ENCODE results near the gene KCNIP3. TPM values are rescaled to one million over a fixed set of nuclear protein-coding genes. Genes with fewer than 3 reads are reported as not detected.
"Not testable (repeated sequence)": the region's sequence is repeated elsewhere in the genome, so short reads cannot be mapped to it uniquely, and the experiment has no call there.

Gene KCNIP3
- total RNA-seq, 1 donor from 2014 or later: 7.3 TPM

GRCh38 chr2:95354925-95355324 lies 57.8 kb downstream of the KCNIP3 start:
- H3K4me1 Mint-ChIP-seq (ENCODE audit: low read depth, unreplicated experiment): peaks cover 3% of the 10 kb centered on the region

GRCh38 chr2:95355486-95355885 lies 58.3 kb downstream of the KCNIP3 start:
- H3K27ac Mint-ChIP-seq (ENCODE audit: unreplicated experiment); DNase-seq; H3K4me3 Mint-ChIP-seq (ENCODE audit: unreplicated experiment); H3K4me1 Mint-ChIP-seq (ENCODE audit: low read depth, unreplicated experiment); H3K36me3 Mint-ChIP-seq (ENCODE audit: unreplicated experiment); H3K27me3 Mint-ChIP-seq (ENCODE audit: unreplicated experiment): not testable (repeated sequence)
- H3K9me3 Mint-ChIP-seq (ENCODE audit: unreplicated experiment): peaks cover 13% of the 10 kb centered on the region

More at GRCh38 chr2:95354925-95355324, 57.8 kb downstream of the KCNIP3 start:
- H3K9me3 Mint-ChIP-seq (ENCODE audit: unreplicated experiment): peaks cover 8% of the 10 kb centered on the region
- H3K27ac Mint-ChIP-seq (ENCODE audit: unreplicated experiment): no peak overlapping the region
- no peak overlapping the region for H3K4me3 Mint-ChIP-seq (ENCODE audit: unreplicated experiment)
- H3K36me3 Mint-ChIP-seq (ENCODE audit: unreplicated experiment): no peaks in the 10 kb centered on the region
- H3K27me3 Mint-ChIP-seq (ENCODE audit: unreplicated experiment): peaks cover 8% of the 10 kb centered on the region
- DNase-seq: no peak
- no peak for TF ChIP-seq CTCF (IDR thresholded peaks at IDR 0.05; ENCODE audit: partially characterized antibody, unreplicated experiment)

- Mint-ChIP-seq H3K27me3 (ENCODE audit: unreplicated experiment) (peaks cover 6% of the 10 kb centered on the region), H3K36me3 (ENCODE audit: unreplicated experiment) (peaks cover 7% of the 10 kb centered on the region), H3K27ac (ENCODE audit: unreplicated experiment) (no peak overlapping the region), H3K9me3 (ENCODE audit: unreplicated experiment) (peaks cover 19% of the 10 kb centered on the region), H3K4me3 (ENCODE audit: unreplicated experiment) (no peak overlapping the region), H3K4me1 (ENCODE audit: low read depth, unreplicated experiment) (no peaks in the 10 kb centered on the region)
- no peak for DNase-seq
- TF ChIP-seq CTCF (IDR thresholded peaks at IDR 0.05; ENCODE audit: partially characterized antibody, unreplicated experiment): no peak
Observed at GRCh38 chr2:95356821-95357700, 59.9 kb downstream of the KCNIP3 start.

- no peak for TF ChIP-seq CTCF (IDR thresholded peaks at IDR 0.05; ENCODE audit: partially characterized antibody, unreplicated experiment)
- Mint-ChIP-seq H3K36me3 (ENCODE audit: unreplicated experiment) (peaks cover 7% of the 10 kb centered on the region), H3K4me3 (ENCODE audit: unreplicated experiment) (no peak overlapping the region), H3K27ac (ENCODE audit: unreplicated experiment) (no peak overlapping the region), H3K27me3 (ENCODE audit: unreplicated experiment) (peaks cover 6% of the 10 kb centered on the region), H3K4me1 (ENCODE audit: low read depth, unreplicated experiment) (no peaks in the 10 kb centered on the region), H3K9me3 (ENCODE audit: unreplicated experiment) (peaks cover 19% of the 10 kb centered on the region)
- DNase-seq: no peak
Observed at GRCh38 chr2:95357717-95358280, 60.7 kb downstream of the KCNIP3 start.

- no peak for DNase-seq
- no peak for TF ChIP-seq CTCF (IDR thresholded peaks at IDR 0.05; ENCODE audit: partially characterized antibody, unreplicated experiment)
- Mint-ChIP-seq H3K4me1 (ENCODE audit: low read depth, unreplicated experiment) (peaks cover 1% of the 10 kb centered on the region), H3K4me3 (ENCODE audit: unreplicated experiment) (no peak overlapping the region), H3K36me3 (ENCODE audit: unreplicated experiment) (peaks cover 7% of the 10 kb centered on the region), H3K27me3 (ENCODE audit: unreplicated experiment) (peaks cover 5% of the 10 kb centered on the region), H3K27ac (ENCODE audit: unreplicated experiment) (no peak overlapping the region), H3K9me3 (ENCODE audit: unreplicated experiment) (peaks cover 19% of the 10 kb centered on the region)
Observed at GRCh38 chr2:95359031-95359430, 61.9 kb downstream of the KCNIP3 start.
